ENCODE data around the gene CASP3.
"Not testable (repeated sequence)": the region's sequence is repeated elsewhere in the genome, so short reads cannot be mapped to it uniquely, and the experiment has no call there.

The CASP3 gene

DNA sequence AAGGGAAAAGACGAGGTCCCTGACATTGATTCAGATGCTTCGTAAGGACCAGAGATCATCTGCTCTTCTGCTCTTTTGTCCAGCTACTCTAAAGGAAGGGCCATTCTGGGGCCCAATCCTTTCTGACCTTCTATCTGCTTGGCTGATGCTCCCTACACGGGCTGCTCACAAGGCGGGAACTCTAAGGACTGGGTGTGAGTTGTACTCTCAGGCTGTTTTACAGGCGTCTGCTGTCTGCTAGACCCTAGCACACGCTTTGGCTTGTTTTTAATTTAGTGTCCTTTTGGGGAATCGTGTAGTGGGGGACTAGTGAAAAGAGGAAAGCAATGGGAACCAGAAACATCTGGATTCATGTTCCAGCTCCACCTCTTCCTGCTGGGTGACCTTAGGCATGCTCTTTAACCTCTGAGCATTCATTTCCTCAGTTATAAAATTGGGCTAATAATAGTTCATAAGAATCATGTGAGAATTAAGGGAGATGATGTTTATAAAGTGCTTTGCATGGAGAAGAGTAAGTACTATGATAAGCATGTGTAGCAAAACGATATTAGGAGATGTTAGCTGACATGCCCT, 53.1 kb downstream of the CASP3 start:
- no peak for DNase-seq (ENCODE audit: low read depth)

DNA sequence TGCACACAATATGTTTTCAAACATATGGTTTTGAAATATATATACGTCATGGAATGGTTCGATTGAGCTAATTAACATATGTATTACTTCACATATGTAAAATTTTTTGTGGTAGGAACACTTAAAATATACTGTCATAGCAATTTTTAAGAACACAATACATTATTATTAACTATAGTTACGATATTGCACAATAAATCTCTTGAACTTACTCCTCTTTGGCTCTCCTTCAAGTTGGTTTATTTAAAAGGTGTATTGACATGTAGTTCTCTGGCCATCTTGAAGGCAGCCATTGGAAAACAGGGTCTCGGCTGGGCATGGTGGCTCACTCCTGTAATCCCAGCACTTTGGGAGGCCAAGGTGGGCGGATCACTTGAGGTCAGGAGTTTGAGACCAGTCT, 53.8 kb downstream of the CASP3 start:
- DNase-seq (ENCODE audit: low read depth), result no peak

DNA sequence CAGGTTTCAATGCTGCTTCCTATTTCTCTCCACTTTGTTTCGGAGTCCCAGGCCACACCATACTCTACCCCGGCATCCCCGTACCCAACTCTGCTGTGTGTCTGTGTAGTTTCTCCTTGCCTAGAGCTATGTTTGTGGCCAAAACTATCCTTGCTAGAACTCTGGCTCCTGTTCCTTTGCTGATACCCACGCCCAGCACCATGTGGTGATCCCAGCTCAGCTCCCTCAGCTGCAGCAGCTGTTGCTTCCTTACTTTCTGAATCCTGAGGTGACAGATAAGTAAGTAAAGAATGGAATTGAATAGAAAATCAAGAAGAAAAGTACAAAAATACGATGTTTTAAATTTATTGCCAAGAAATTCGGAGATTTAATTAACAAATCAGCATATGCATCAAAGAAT, 55.8 kb downstream of the CASP3 start:
- no peak for DNase-seq (ENCODE audit: low read depth)

DNA sequence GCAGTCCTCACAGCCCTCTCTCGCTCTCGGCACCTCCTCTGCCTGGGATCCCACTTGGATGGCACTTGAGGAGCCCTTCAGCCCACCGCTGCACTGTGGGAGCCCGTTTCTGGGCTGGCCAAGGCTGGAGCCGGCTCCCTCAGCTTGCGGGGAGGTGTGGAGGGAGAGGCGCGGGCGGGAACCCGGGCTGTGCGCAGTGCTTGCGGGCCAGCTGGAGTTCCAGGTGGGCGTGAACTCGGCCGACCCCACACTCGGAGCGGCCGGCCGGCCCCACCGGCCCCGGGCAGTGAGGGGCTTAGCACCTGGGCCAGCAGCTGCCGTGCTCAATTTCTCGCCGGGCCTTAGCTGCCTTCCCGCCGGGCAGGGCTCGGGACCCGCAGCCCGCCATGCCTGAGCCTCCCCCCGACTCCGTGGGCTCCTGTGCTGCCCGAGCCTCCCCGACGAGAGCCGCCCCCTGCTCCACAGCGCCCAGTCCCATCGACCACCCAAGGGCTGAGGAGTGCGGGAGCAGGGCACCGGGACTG, 57.4 kb downstream of the CASP3 start:
- DNase-seq (ENCODE audit: low read depth), result not testable (repeated sequence)

DNA sequence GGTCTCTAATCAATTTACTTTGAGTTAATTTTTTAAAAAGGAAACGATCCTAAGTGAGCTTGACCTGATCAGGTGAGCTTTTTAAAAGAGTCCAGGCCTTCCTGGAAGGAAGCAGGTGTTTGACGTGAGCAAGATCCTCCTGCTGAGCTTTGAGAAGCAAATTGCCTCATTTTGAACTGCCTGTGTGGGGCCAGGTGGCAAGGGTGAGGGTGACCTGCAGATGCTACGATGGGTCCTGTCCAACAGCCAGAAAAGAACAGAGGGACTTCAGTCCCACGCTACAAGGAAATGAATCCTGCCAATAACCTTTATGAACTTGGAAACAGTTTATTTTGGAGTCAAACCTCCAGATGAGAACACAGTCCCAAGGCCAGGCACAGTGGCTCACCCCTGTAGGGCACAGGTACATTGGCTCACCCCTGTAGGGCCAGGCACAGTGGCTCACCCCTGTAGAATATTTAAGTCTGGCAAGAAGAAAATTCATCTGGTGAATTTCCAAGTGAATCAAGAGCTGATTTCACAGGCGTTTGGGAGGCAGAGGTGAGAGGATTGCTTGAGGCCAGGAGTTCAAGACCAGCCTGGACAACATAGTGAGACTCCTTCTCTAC, 58.1 kb downstream of the CASP3 start:
- no peak for DNase-seq (ENCODE audit: low read depth)

DNA sequence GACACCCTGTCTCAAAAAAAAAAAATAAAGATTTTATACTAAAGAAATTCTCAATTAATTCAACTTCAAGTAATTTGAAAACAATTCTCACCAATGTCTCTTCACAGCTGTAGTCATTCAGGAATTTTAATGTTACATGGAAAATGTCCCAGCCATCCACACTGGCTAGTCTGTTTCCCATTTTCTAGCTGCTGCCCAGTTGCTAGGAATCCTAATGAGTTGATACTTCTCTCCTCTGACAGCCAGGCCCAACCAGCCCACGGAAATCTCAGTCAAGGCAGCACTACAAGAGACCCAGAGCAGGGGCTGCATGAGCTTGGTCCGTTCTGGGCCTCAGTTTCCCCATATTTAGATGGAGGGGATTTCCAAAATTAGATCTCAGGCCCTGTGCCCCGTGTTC, 59.1 kb downstream of the CASP3 start:
- DNase-seq (ENCODE audit: low read depth), result peak; percentile 8

DNA sequence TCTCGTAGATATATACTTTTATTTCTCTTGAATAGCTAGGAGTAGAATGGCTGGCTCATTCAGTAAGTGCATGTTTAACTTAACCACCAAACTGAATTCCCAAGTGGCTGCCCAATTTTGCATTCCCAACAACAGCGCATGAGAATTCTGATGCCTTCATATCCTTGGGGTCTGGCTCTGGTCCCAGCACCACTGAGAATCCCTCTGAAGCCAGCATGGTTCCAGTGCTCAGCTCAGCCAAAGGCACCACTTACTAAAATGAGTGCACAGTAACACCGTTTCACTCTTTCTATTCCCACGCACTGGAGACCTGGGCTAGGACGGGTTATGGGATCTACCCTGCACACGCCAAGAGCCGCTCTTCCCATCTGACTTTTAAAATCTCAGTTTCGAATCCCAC, 60.4 kb downstream of the CASP3 start:
- peak; percentile 21 for DNase-seq (ENCODE audit: low read depth)

DNA sequence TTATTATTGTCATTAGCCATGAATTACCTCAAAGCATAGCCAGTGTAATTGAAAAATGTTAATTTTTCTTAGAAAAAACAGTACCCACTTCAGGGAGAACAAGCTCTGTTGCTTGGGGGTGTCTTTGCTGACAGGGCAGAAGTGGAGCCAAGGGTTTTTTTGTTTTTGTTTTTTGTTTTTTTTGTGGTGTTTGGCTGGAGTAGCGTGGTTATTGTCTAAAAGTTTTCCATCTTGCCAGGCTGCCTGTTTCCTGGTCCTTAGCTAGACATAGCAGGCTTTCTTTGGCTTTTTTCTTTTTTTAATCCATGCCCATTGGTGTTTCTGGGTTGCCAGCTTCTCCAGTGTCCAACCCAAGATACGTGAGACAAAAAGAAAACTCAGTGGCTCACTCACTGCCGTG, 61.5 kb downstream of the CASP3 start:
- DNase-seq (ENCODE audit: low read depth), result no peak

DNA sequence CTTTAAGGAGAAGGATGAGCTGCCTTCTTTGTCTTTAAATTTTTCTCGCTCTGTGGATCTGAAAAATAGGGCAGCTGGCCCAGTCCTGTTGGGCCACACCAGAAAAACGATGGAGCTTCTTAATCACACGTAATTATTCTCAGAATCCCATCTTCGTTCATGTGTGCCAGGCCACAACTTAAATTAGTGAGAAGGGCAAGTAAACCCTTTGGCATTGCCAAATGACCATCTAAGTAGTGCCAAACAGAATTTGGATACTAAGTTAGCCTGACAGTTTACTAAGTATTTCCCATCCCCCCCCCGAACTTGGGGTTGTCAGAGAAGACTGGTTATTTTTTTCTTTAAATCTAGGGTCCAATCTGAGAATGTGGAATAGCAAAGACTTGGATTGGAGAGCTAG, 62.0 kb downstream of the CASP3 start:
- no peak for DNase-seq (ENCODE audit: low read depth)

DNA sequence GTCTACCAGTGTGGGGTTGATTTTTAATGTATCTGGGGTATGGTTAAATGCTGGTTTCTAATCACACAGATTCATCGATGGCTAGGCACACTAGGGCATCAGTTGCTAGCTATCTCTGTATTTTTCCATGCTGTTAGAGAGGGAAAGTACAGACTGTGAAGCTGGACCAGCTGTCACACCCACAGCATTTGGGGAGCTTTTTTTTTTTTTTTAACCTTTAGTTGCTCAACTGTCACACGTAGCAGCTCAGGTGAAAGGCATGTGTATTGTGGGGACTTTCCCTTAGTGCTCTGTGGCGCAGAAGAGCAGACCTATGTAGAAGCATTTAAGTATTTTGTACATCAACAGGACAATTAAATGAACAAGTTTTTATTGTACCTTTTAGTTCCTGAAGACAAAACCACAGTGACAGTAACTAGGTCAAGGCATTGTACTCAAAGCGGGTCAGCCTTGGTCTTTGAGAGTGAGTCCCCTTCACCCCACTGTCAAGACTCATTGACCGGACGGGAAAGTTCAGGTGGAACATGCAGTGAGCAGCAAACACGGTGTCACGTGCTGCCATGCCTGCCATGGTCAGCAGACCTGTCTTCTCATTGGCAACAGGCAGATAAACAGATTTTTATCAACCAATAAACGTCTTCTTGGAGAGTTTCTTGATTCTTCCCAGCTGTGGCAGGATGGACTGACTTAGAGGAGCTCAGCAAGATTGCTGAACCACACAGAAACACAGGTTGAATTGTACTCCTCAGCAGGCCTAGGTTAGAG, 65.3 kb downstream of the CASP3 start:
- no peak for DNase-seq (ENCODE audit: low read depth)

Measured in GM04503 (cell line).